Suprapubic skin (tissue), 4 donors: Measurements from ENCODE around the gene NECAB3. TPM values are rescaled to one million over a fixed set of nuclear protein-coding genes. Genes with fewer than 3 reads are reported as not detected.

Source experiments
- DNase-seq, 2 donors: peaks; one replicate each; pipeline ENCODE4 v3.0.0-alpha.2; 2019; ENCODE audit warnings: low spot score in 2 of 2
- H3K27ac ChIP-seq: fragments of 200-600 bp; sonication (generic); one replicate; pipeline ENCODE4 v1.5.1; 2019
- H3K27me3 ChIP-seq: fragments of 200-600 bp; sonication (generic); one replicate; pipeline ENCODE4 v1.5.1; 2019
- H3K36me3 ChIP-seq: fragments of 200-600 bp; sonication (generic); one replicate; pipeline ENCODE4 v1.5.1; 2019
- H3K4me1 ChIP-seq: fragments of 200-600 bp; sonication (generic); one replicate; pipeline ENCODE4 v1.5.1; 2019
- H3K4me3 ChIP-seq: fragments of 200-600 bp; sonication (generic); one replicate; pipeline ENCODE4 v1.5.1; 2019; ENCODE audit warnings: mild to moderate bottlenecking
- H3K9me3 ChIP-seq: fragments of 200-600 bp; sonication (generic); one replicate; pipeline ENCODE4 v1.5.1; 2019
- EP300 ChIP-seq: sonication (generic); formaldehyde crosslinking; IDR thresholded peaks from one replicate; pipeline ENCODE4 v1.6.1; 2017; ENCODE audit warnings: antibody characterized with exemption
- WGBS: methylation state at CpG from one replicate; pipeline ENCODE4 v1.1.5; 2018; 5-methylcytosine and 5-hydroxymethylcytosine counted together
- total RNA-seq, 4 donors: library from RNA; depleted of rRNA; stranded (reverse); fragments of >200 nt; gene quantifications; one replicate each; pipeline ENCODE4 v1.1.0, GENCODE V29; 2016

NECAB3 gene
- total RNA-seq, 4 donors from 2014 or later = 19.9 to 37.5 (median 22.1) TPM

DNA sequence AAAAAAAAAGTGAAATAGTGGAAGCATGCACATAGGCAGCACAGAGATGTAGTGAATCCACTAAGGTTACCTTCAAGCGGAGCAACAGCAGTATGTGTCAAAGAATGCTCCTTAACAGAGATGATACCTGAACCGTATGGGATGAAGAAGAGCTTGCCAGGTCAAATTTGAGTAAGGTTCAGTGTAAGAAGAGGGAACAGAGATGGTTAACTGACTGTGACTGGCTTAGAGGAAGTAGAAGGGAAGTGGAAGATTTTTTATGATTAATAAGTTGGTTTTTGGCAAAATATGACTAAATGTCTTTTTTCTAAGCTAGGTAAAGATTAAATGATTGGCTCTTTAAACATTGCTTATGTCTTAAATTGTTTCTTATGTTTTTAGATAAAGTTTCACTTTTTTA lies 64.7 kb downstream of the NECAB3 start:
- no peaks in the 10 kb centered on the region for H3K9me3 ChIP-seq
- 94% methylated on average over 2 of the region's 2 CpGs for WGBS
- H3K4me3 ChIP-seq = no peak overlapping the region
- H3K27ac ChIP-seq = no peak overlapping the region
- TF ChIP-seq EP300 = no peak
- no peaks in the 10 kb centered on the region for H3K27me3 ChIP-seq
- DNase-seq = no peak
- H3K36me3 ChIP-seq = peaks cover 66% of the 10 kb centered on the region
- H3K4me1 ChIP-seq = no peaks in the 10 kb centered on the region

Other genes with a start within 250 kb of the NECAB3 start
- 10 to 100 TPM in 3 of 4 donors, 1 to 10 TPM in 1; 8.1 to 20.0 (median 14.1) TPM for gene SNTA1, start 230.7 kb downstream of the NECAB3 start, total RNA-seq
- gene CBFA2T2, start 184.3 kb downstream of the NECAB3 start, total RNA-seq = 10 to 100 TPM; 20.9 to 36.7 (median 26.1) TPM
- gene C20orf144, start 12.1 kb downstream of the NECAB3 start, total RNA-seq = not detected
- 1 to 10 TPM; 1.3 to 4.9 (median 3.0) TPM for gene ACTL10, start 7.5 kb downstream of the NECAB3 start, total RNA-seq
- 1 to 10 TPM; 3.5 to 5.6 (median 4.6) TPM for gene E2F1, start 12.0 kb upstream of the NECAB3 start, total RNA-seq
- gene PXMP4, start 45.9 kb upstream of the NECAB3 start, total RNA-seq = 10 to 100 TPM in 3 of 4 donors, 1 to 10 TPM in 1; 8.7 to 32.4 (median 24.3) TPM
- 1 to 10 TPM; 4.6 to 7.6 (median 5.8) TPM for gene ZNF341, start 57.6 kb upstream of the NECAB3 start, total RNA-seq
- 10 to 100 TPM; 62.1 to 95.8 (median 74.8) TPM for gene CHMP4B, start 136.9 kb upstream of the NECAB3 start, total RNA-seq